K562 (cell line): ENCODE data around the gene CHST12. TPM values are rescaled to one million over a fixed set of nuclear protein-coding genes. Genes with fewer than 3 reads are reported as not detected.

Experiments
- GATAD2A ChIP-seq: fragments of 450-650 bp; IDR thresholded peaks from 2 replicates; pipeline ENCODE4 v1.6.1; 2017
- PHF21A ChIP-seq: fragments of 450-650 bp; IDR thresholded peaks from 2 replicates; pipeline ENCODE4 v1.6.1; 2017; ENCODE audit warnings: low read depth, borderline replicate concordance
- SNIP1 ChIP-seq: fragments of 450-650 bp; IDR thresholded peaks from 2 replicates; pipeline ENCODE4 v1.7.1; 2017; ENCODE audit warnings: low read depth, mild to moderate bottlenecking
- XRCC4 ChIP-seq: IDR thresholded peaks from one replicate; pipeline ENCODE4 v1.6.1; 2011; ENCODE audit not compliant: insufficient read depth, insufficient read length; ENCODE audit errors: extremely low read depth
- ZBTB43 ChIP-seq: sonication (generic); formaldehyde crosslinking; IDR thresholded peaks from 2 replicates; pipeline ENCODE4 v1.8.0; 2023; ENCODE audit warnings: mild to moderate bottlenecking, missing genetic modification reagents
- ZHX1 ChIP-seq: fragments of 150-350 bp; conservative IDR thresholded peaks from 2 replicates; pipeline ENCODE4 v1.6.1; 2014; ENCODE audit warnings: low read length
- ZNF764 ChIP-seq: fragments of 250-450 bp; sonication (Bioruptor Pico); IDR thresholded peaks from 2 replicates; pipeline ENCODE4 v1.4.0; 2020; ENCODE audit warnings: low read depth, mild to moderate bottlenecking, moderate library complexity
- polyA plus RNA-seq, 8 experiments: library from polyadenylated mRNA; depleted of rRNA in 4 of 8; stranded (reverse) in 5 of 8; unstranded in 3 of 8; fragments of >200 nt; fragmentation: Nextera tagmentation in 2 of 8; fragmentation: Illumina TruSeq in 1 of 8; extraction: Ambion mirVana in 2 of 8; extraction: Trizol in 1 of 8; gene quantifications; 2 replicates each; pipeline versions ENCODE4 v1.2.1 to v1.2.3, GENCODE V29; 2011 to 2014; ENCODE audit warnings: inconsistent platforms in 1 of 8, missing spikeins in 1 of 8
- total RNA-seq, 7 experiments: library from RNA; depleted of rRNA in 6 of 7; stranded (reverse); fragments of >200 nt in 6 of 7; fragmentation: Illumina TruSeq in 2 of 7; extraction: Trizol in 2 of 7; gene quantifications; 2 replicates each; pipeline versions ENCODE4 v1.2.1 to v1.2.3, GENCODE V29; 2011 to 2021; ENCODE audit warnings: low replicate concordance in 1 of 7

The CHST12 gene
- total and polyA plus RNA-seq, 9 of the 15 experiments (the other 6 are each of a cell fraction or from before 2014, with no cell fraction given) = 0.18 to 19.8 (median 3.6) TPM

GRCh38 chr7:2451171-2452073, 48.0 kb downstream of the CHST12 start (continued):
- TF ChIP-seq ZBTB43 (peak; percentile 68; the same call in 1 of the 2 replicates), PHF21A (no peak), ZNF764 (CRISPR knock-in tag) (no peak), XRCC4 (no peak), ZHX1 (no peak), SNIP1 (no peak; the same call in 1 of the 2 replicates), GATAD2A (no peak)
- TF ChIP-seq, all 486 proteins: peak for 53
